ENCODE data around the gene ACTR6.
A peak's percentile ranks its signal among the peaks of the same experiment; 100 is the strongest.
"Not testable (repeated sequence)": the region's sequence is repeated elsewhere in the genome, so short reads cannot be mapped to it uniquely, and the experiment has no call there.

The ACTR6 gene

DNA sequence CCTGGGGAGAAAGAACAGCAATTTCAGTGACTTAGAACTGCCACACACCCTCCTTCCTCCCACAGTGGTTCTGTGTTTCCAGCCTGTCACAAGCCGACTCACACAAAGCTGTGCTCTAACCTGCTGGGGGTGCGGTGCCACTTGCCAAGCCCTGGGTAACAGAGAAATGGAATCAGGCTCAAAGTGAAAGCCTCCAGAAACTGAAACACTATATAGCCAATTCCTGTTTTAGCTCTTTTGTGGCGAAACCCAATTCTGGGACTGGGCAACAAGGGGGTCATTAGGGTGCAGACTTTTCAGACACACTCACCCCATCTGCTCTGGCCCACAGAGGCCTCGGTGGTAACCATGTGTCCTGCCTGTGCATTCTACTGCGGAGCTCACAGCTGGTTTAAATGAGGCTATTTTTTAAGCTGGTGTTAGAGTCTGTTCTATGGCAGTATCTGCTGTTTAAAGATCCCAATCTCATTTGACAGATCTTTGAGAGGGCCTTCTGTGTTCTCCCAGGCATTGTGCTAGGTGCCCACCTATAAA lies 15.2 kb upstream of the ACTR6 start:
- DNase-seq, result no peak

DNA sequence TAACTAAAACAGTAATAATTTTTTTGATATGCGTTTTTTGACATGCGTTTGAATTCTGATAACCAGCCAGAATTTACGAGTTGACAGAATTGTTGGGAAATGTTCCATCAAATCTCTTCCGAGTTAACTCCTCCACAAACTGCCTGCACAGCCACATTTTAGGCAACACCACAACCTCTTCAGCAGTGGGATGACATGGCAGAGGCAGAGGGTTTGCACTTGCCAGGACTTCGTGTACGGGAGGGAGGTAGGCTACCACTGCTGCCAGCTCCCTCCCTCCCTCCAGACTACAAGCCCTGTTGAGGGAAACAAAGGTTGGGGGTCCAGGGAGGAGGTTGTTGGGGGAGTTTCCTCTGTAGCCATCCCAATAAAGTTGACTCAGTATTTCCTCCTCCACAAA lies 14.5 kb upstream of the ACTR6 start:
- no peak for DNase-seq

DNA sequence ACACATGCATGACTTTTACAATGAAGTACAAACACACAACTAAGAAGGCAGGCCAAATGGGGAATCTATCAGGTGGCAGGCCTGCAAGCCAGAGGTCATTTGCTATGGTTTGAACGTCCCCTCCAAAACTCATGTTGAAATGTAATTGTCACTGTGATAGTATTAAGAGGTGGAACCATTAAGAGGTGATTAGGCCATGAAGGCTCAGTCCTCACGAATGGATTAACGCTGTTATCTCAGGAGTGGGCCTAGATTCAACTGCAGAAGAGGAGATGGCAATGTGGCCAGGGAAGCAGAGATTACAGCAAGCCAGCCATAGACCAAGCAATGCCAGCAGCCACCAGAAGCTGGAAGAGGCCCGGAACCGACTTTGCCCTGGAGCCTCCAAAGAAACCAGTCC lies 13.5 kb upstream of the ACTR6 start:
- no peak for DNase-seq

DNA sequence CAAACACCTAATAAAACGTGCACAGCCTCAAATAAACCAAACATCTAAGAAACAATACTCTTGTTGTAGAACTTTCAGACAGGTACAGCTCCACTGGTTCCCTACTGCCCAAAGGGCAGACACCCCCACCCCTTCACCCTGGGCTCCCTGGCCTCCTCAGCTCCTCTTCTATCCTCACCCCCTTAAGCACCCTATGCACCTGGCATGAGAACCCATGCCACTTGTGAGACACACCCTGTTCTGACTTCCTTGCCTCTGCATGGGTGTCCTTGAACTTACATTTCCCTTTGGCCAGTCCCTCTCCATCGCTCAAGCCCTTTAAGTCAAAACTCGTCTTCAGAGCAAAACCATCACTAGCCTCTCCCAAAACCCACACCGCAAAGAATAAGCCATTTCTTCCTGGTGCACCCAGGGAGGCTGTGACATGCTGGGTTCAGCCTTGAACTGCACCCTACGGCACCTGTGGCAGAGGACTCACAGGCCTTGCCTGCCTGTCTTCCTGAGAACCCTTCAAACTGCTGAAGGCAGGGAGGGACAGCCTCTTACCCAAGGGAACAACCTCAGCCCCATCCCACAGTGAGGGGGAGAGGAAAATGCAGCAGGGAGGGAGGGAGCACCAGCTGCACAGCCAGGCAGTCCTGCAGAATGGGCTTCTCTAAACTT lies 12.6 kb upstream of the ACTR6 start:
- no peak for DNase-seq

DNA sequence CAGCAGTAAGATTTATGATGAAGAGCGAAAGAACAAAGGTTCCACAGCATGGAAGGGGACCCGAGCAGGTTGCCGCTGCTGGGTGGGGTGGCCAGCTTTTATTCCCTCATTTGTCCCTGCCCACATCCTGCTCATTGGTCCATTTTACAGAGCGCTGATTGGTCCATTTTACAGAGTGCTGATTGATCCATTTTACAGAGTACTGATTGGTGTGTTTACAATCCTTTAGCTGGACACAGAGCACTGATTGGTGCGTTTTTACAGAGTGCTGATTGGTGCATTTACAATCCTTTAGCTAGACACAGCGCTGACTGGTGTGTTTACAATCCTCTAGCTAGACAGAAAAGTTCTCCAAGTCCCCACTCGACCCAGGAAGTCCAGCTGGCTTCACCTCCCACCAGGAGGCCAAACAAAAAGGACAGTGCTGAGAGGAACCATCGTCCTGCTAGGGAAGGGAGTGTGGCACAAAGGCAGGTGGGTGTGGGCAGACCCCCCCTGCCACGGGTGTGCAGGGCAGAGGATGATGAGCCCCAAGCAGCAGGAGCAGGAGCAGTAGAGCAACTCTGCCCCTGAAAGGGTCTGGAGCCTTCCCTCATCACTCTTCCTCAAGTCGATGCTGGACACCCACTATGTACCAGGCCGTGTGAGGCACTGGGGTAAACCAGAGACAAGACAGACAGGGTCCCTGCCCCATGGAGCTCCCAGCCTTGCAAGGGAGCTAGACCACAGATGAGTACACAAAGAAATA lies 11.6 kb upstream of the ACTR6 start:
- DNase-seq, result not testable (repeated sequence)

DNA sequence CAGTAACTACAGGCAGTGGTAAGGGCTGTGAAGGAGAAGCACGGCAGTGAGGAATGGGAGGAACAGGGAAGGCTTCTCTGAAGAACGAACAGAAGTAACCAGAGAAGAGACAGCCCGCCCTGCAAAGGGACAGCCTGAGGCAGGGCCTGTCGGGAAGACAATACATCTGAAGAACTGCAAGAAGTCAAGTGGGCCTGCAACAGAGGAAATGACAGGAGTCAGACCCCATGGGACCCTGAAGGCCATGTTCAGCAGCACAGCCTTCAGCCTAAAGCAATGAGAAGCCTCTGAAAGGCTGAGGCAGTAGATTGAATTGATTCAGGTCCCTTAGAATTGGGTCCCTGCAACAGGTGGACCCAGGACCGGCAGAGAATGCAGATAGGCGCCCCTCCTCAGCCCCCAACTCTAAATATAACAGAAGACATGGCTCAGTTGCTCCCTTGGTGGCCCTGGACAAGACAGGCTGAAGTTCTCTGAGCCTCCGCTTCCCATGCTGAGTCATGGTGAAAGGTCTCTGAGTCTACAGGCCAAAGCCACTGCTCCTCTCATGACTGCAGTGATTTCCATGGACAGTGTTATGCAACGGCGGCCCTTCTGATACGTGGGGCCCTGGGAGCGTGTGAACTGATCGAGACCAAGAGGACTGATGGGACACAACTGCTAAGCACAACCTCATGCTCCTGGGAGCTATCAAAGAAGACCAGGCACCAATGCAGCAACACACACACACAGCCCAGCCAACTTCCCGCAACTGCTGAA lies 10.8 kb upstream of the ACTR6 start:
- no peak for DNase-seq

DNA sequence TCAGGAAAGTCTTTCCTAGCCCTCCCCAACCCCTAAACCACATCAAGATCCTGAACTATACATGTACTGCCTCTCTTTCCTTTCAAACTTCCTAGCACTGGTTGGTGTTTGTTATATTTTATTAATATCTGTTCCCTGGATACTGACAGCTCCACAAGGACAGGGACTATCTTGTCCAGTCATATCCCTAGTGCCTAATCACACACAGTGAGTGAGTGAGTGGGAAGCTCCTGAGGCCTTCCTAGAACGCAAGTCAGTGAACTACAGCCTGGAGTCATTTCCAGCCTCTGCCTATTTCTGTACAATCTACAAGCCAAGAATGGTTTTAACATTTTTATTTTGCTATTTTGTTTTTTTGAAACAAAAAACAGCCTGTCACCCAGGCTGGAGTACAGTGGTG lies 7.5 kb upstream of the ACTR6 start:
- no peak for DNase-seq

DNA sequence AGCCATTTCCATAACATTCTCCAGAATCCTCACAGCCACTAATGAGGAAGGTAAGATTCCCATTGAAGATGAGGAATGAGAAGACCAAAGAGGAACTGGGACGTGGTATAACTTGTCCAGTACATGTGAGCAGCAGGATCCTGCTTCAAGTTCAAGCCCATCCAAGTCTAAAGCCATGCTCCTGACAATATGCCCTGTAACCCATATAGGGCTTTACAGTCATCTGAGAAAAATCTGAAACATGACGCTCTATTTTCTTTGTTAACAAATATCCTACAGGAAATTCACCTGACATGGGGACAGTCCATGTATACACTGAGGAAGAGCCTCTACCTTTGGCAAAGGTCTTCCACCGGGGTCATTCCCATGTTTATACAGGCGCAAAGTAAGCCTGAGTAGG lies 3.1 kb upstream of the ACTR6 start:
- DNase-seq, result no peak

DNA sequence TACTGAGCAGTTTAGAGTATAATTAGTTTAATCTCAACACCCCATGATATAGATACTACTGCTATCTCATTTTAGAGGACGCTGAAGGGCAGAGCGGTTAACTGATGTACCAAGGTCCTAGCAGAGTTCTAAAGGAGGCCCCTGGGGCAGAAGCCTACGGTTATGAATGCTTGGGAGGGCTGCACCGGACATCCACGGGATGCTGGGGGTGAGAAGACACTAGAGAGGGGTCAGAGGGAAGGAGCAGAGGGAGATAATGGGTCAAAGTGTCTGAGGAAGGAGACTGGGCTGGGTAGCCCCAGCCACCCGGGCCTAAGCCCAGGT lies 1.6 kb upstream of the ACTR6 start:
- DNase-seq, result no peak

DNA sequence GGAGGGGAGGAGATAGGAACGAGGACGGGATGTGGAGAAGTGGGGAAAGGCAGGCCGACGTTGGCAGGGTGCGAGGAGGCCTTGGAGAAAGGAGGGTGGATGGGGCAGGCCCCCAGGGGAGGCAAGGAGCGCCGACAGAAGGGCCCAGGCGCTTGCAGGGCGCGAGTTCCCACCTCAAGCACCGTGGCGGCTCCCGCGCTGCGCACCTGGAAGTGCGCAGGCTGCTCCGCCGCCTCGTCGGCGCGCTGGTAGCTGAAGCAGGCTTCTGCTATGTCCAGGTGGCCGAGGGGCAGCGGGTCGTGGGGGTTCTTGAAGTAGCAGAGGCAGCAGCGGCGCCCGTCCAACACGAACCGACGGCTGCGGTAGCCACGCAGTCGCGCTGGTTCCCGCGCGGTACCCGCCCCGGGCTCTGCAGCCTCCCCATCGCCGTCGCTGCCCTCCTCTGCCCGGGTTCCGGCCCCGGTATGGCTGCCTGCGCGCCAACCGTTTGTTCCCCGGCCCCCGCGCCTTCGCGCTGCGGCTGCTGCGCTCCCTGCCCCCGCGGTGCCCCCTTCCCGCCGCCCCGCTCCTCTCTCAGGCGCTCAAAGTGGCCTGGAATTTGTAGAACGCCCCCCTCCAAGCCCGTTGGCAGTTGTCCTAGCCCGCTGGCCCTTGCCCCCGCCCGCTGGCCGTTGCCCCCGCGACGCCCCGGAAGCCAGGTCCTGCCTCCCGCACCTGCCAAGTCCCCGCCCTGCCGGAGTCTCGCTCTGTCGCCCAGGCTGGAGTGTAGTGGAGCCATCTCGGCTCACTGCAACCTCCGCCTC lies 1.1 kb upstream of the ACTR6 start:
- DNase-seq, result peak; percentile 82 to 87

DNA sequence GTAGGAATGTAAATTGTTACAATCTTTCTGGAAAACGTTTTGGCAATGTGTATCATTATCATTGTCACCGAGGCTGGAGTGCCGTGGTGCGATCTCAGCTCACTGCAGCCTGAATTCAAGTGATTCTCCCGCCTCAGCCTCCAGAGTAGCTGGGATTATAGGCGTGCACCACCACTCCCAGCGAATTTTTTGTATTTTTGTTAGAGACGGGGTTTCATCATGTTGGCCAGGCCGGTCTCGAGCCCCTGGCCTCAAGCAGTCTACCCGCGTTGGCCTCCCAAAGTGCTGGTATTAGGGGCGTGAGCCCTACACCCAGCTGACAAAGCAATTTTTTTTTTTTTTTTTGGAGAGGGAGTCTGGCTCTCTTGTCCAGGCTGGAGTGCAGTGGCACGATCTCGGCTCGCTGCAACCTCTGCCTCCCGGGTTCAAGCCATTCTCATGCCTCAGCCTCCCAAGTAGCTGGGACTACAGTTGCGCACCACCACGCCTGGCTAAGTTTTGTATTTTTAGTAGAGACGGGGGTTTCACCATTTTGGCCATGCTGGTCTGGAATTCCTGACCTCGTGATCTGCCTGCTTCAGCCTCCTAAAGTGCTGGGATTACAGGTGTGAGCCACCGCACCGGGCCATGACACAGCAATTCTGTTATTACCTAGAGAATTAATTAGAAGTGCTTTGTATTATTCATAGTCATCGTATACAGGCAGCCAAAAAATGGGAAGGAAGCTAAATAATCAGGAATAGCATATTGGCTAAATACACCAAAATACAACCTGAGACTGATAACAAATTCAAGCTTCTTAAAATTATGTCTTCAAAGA lies 1.2 kb downstream of the ACTR6 start:
- no peak for DNase-seq

DNA sequence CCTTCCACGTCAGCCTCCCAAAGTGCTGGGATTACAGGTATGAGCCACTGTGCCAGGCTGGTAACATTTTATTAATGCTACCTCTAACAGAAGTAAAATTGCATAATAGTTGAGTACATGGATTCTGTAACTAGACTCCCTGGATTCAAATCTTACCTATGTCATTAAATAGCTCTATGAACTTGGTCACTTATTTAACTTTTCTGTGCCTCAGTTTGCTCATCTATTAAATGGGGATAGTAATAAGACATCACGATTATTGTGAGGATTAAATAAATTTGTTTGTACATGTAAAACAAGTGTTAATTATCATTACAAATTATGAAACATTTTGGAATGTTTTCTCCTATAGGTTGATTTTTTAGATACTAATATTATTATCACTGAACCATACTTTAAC lies 6.7 kb downstream of the ACTR6 start:
- DNase-seq, result no peak

DNA sequence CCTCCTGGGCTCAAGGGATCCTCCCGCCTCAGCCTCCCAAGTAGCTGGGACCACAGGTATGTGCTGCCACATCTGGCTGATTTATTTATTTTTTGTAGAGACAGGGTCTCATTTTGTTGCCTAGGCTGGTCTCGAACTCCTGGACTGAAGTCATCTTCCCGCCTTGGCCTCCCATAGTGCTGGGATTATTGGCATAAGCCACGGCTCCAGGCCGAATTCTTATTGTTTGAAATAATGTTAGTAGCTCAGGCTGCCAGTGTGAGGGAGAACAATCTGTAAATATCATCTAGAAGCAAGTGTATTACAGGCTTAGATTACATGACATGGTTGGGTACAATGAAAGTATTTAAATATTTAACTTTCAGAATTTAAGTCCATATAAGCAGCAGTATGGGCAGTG lies 8.2 kb downstream of the ACTR6 start:
- no peak for DNase-seq

DNA sequence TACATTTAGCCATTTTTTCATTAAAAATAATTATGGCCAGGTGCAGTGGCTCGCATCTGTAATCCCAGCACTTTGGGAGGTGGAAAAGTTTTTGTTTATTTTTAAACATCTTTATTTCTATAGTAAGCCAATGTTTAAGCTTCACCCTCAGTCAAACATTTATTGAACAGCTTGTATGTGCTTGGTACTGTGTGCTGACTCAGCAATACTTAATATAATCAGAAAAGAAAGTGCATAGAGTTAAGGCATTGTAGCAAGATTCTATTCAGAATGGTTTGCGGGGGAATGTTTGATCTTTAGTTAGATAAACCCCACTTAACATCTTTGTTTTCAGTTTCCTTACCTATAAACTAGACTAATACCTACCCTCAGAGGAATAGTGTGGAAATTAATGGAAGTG lies 11.1 kb downstream of the ACTR6 start:
- DNase-seq, result no peak

DNA sequence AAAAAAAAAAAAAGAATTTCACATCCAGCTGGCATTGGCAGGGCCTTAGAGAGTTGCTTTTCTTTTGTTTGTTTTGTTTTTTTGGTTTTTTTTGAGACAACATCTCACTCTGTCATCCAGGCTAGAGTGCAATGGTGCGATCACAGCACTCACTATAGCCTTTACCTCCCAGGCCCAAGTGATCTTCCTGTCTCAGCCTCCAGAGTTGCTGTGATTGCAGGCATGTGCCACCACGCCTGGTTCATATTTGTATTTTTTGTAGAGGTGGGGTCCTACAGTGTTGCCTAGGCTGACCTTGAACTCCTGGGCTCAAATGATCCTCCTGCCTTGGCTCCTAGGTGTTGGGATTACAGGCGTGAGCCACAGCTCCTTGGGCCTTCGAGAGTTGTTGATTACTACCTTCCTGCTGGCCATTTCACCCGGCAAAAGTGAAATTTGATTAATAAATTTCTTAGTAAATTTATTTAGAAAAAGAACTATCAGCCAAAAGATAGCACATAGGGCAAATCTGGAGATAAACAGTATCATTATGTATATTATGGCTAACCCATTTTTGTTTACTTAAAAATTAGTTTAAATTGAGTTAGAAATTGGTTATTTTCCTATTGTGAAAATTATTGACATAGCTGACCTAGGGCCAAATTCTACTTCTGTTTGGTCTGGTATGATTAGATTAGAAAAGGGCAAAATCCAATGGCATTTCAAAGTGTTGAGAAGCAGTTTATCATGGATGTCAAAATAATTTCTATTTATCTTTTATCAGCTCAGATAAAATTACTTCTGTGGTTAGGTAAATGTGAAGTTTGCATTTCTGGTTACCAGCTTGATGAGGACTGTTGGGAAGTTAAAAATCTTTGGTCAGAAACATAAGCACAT lies 12.6 kb downstream of the ACTR6 start:
- DNase-seq, result no peak

DNA sequence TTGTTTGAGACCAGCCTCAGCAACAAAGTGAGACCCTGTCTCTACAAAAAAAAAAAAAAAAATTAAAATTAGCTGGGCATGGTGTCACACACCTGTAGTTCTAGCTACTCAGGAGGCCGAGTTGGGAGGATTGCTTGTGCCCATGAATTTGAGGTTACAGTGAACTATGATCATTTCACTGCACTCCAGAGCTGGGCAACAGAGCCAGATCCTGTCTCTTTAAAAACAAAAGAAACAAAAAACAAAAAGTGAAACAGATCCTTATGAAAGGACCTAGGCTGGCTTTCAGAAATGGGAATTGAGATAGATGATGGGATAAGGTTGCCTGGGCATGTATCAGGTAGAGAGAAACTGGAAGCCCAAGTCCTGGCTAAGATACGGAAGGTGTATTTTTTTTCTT lies 13.9 kb downstream of the ACTR6 start:
- no peak for DNase-seq

DNA sequence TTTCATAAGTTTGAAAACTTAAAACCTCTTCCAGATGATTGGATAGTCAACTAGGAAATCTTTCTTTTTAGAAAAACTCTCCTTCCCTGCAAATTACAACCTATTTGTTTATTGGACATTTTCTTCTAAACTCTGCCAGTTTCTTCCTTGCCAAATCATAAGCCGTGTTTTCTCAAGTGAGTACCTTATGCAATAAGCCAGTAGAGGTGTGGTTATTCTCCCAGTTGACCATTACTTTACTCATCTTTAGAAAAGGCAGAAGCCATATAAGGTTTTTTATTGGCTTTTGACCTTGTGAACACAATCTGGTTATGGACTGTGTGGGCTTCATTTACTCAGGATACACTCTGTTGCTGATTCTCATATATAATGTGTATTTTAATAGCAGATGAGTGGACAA lies 14.6 kb downstream of the ACTR6 start:
- no peak for DNase-seq

DNA sequence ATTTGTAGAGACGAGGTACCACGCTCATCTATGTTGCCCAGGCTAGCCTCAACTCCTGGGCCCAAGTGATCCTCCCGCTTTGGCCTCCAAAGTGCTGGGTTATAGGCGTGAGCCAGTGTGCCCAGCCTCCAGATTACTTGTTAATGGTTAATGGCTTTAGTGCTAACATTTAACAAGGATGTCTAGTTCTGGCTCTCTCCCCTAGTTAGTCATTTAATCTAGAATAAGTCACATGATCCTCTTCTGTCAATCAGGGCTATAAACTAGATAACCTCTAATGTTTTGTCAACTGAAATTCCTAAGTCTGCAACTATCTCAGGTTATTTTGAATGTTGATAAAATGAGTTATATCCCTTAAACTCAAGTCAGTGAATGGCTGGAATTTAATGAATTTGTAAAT lies 15.7 kb downstream of the ACTR6 start:
- no peak for DNase-seq

DNA sequence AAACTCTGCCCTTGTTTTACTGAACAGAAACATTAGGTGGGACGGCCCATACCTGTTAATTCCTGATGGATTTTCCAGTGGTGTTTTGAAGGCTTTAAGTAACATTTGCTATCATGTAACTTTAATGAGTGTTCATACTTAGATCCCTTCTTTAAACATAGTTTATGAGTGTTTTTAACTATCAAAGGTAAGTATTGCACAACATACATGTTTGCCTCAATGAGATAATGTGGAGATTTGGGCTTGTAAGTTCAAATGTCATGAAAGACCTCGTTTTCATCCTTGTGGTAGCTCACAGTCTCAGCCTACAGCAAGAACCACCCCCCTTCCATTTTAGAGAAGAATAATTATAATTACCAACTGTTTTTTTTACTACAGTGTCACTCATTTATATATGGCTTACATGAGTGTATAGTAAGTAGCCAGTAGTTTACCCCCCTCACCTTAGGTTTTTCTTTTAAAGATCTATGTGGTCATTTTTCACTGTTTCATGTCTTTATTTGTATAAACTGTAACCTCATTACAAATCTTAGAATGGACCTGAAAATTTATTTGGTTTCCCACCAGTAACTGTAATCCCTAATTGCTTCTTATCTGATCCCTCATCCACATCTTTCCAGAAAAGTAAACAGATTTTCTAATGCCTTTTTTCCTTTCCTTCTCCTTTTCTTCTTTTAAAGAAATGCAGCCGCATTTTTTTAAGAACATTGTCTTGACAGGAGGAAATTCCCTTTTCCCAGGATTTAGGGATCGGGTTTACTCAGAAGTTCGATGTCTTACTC lies 18.9 kb downstream of the ACTR6 start:
- DNase-seq, result no peak

DNA sequence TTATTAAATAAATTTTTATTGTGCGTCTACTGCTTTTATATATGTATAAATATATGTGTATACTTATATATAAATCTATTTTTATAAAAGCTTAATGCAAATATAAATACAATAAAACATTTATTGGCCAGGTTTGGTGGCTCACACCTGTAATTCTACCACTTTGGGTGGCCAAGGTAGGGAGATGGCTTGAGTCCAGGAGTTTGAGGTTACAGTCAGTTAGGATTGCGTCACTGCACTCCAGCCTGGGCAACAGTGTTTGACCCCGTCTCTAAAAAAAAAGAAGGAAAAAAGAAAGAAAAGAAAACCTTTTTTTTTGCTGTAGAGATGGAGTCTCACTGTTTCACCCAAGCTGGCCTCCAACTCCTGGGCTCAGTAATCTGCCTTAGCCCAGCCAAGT lies 20.9 kb downstream of the ACTR6 start:
- DNase-seq, result no peak

Data from activated T-cell treated with anti-CD3 and anti-CD28 coated beads, Interleukin-2, amount 50 U/mL, for 48 hours (primary cell).